Activated T-cell treated with anti-CD3 and anti-CD28 coated beads for 1 hour (primary cell): ENCODE measurements around the gene ATOH8.
"Not testable (repeated sequence)": the region's sequence is repeated elsewhere in the genome, so short reads cannot be mapped to it uniquely, and the experiment has no call there.

Source experiments
- DNase-seq: peaks from one replicate; pipeline ENCODE4 v3.0.0-alpha.2; 2020; ENCODE audit warnings: low read depth

The ATOH8 gene

GRCh38 chr2:85828725-85829124 lies 74.9 kb downstream of the ATOH8 start:
- DNase-seq = no peak

DNA sequence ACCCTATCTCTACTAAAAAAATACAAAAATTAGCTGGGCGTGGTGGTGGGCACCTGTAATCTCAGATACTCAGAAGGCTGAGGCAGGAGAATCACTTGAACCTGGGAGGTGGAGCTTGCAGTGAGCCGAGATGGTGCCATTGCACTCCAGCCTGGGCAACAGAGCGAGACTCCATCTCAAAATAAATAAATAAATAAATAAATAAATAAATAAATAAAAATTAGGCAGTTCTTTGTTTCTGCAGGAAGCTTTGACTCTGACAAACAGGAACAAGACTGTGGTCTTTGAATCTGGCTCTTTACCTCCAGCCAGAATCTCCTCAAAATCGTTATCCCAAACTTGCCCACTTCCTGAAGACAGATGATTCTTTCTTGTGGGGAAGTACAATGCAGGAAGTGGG lies 75.6 kb downstream of the ATOH8 start:
- not testable (repeated sequence) for DNase-seq

DNA sequence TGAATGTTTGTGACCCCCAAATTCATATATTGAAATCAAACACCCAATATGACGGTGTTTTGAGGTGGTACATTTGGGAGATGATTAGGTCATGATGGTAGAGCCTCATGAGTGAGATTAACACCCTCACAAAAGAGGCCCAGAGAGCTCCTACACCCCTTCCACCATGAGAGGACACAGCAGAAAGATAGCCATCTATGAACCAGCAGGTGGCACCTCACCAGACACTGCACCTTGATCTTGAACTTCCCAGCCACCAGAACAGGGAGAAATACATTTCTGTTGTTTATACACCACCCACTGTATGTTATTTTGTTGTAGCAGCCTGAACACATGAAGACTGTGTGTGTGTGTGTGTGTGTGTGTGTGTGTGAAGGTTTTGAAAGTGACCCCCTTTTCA lies 76.9 kb downstream of the ATOH8 start:
- DNase-seq = no peak

DNA sequence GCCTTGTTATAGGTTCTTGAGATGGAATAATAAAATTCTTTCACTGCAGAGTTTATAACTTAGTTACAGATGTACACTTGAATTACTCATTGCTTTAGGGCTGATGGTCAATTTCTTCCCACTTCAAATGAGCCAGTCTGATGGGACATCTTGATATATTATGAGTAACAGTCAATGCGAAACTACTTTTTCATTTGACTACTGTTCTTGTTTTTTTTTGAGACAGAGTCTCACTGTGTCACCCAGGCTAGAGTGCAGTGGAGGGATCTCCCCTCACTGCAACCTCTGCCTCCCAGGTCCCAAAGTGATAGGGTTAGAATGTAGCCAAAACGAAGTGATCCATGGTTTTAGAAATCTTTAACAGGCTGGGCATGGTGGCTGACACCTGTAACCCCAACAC lies 77.9 kb downstream of the ATOH8 start:
- no peak for DNase-seq

DNA sequence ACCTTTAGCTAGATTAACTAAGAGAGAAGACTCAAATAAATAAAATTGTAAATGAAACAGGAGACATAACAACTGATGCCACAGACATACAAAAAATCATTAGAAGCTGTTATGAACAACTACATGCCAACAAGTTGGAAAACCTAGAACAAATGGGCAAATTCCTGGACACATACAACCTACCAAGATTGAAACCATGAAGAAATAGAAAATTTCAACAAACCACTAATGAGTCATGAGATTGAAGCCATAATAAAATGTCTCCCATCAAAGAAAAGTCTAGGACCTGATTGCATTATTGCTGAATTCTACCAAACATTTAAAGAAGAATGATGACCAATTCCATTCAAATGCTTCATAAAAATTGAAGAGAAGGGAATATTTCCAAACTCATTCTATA lies 80.7 kb downstream of the ATOH8 start:
- no peak for DNase-seq
